ENCODE data around the gene DBF4B.

Gene DBF4B, protein sequence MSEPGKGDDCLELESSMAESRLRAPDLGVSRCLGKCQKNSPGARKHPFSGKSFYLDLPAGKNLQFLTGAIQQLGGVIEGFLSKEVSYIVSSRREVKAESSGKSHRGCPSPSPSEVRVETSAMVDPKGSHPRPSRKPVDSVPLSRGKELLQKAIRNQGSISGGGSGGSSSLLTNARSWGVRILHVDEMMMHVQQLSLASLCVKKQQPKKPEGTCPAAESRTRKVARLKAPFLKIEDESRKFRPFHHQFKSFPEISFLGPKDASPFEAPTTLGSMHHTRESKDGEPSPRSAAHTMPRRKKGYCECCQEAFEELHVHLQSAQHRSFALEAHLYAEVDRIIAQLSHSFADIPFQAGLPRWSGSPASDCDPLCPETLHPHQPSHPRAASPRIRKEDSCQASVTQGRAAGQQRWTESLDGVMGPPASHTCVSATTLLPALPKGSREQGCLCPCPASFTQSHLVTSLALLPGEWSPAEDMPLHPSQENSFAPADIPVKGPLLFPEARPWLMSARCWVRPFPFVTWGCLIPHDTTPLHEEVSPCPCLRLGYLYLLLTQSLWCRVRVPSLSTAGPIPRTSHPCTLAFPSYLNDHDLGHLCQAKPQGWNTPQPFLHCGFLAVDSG

DNA sequence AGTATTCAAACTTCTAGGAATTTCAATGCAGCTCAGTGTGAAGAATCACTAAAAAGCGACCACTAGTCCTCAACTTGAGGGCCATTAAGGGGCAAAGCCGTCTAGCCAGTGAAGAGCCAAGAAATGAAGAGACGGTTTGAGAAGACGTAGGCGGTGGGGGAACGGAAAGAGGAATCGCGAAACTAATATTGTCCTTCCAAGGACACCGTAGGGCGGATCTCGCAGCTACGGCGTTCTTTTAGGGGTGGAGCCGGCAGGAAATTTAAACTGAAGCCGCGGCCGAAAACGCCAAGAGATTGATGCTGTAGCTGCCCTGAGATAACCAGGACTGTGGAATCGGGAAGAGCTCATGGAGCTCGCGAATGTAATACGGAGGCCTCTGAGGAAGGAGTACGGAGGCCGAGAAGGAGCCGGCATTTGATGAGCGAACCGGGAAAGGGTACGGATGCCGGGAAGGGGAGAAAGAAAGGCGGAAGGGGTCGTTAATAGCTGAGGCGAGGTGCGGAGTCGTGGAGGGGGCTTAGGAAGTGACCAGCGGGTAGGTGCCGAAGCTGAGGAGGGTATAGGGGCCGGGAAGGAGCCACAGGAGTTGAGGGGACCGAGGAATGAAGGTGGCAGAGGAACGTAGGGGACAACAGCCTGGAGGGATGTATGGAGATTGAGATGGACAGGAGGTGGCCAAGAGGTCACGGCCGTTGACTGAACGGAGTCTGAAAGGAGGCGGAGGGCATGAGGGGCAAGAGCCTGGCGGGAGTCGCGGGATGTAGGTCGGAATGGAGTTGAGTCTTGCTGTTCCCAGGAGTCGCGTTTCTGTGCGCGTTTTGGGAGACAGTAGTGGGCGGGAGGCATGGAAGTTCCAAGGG, at the start of gene DBF4B:
Gene DBF4B, plus strand, starts transcription at position 265 of the 863 bp plus-strand sequence. Its CDS starts 156 bp downstream, at position 421.
- Histone ChIP-seq H3K4me3 (ENCODE audit: low read depth, low read length) (peak within 1 kb of the TSS; percentile 93), H3K36me3 (ENCODE audit: control insufficient read depth, insufficient read depth, low read length) (no peaks in the 10 kb centered on the region), H3K9ac (peak within 1 kb of the TSS; percentile 38), H3K4me1 (peaks cover 7% of the 10 kb centered on the region), H3K4me2 (ENCODE audit: low read length) (peak within 1 kb of the TSS; percentile 89), H3K27me3 (ENCODE audit: control insufficient read depth, insufficient read depth, low read length) (no peaks in the 10 kb centered on the region), H3K27ac (peak within 1 kb of the TSS; percentile 79), H2AFZ (peak within 1 kb of the TSS; percentile 88), H3K9me3 (ENCODE audit: control insufficient read depth, low read length) (no peaks in the 10 kb centered on the region), H3K79me2 (no peaks in the 10 kb centered on the region)
- TF ChIP-seq, protein P1, sequence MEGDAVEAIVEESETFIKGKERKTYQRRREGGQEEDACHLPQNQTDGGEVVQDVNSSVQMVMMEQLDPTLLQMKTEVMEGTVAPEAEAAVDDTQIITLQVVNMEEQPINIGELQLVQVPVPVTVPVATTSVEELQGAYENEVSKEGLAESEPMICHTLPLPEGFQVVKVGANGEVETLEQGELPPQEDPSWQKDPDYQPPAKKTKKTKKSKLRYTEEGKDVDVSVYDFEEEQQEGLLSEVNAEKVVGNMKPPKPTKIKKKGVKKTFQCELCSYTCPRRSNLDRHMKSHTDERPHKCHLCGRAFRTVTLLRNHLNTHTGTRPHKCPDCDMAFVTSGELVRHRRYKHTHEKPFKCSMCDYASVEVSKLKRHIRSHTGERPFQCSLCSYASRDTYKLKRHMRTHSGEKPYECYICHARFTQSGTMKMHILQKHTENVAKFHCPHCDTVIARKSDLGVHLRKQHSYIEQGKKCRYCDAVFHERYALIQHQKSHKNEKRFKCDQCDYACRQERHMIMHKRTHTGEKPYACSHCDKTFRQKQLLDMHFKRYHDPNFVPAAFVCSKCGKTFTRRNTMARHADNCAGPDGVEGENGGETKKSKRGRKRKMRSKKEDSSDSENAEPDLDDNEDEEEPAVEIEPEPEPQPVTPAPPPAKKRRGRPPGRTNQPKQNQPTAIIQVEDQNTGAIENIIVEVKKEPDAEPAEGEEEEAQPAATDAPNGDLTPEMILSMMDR (IDR thresholded peaks at IDR 0.05) = no peak

DNA sequence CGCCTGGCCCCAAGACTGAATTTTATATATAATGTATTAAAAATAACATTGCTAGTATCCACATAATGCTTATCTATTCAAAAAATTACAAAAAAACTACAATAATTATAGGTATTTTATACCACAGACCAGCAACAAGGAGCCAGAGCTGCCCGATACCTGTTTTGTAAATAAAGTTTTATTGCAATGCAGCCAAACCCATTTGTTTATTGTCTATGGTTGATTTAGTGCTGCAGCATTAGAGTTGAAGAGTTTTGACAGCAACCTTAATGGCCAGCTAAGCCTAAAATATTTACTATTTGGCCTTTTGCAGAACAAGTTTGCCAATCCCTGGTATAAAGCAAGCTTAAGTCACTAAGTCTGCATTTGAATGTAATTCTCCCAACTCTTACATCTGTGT, 46.6 kb upstream of the DBF4B start:
- H3K4me1 ChIP-seq = no peaks in the 10 kb centered on the region
- H3K36me3 ChIP-seq (ENCODE audit: control insufficient read depth, insufficient read depth, low read length) = no peaks in the 10 kb centered on the region
- H2AFZ ChIP-seq = no peak overlapping the region
- TF ChIP-seq, protein P1 (IDR thresholded peaks at IDR 0.05) = no peak
- H3K4me3 ChIP-seq (ENCODE audit: low read depth, low read length) = no peak overlapping the region
- H3K79me2 ChIP-seq = no peaks in the 10 kb centered on the region
- peaks cover 3% of the 10 kb centered on the region for H3K27me3 ChIP-seq (ENCODE audit: control insufficient read depth, insufficient read depth, low read length)
- no peak overlapping the region for H3K4me2 ChIP-seq (ENCODE audit: low read length)
- no peaks in the 10 kb centered on the region for H3K9me3 ChIP-seq (ENCODE audit: control insufficient read depth, low read length)
- H3K27ac ChIP-seq = no peak overlapping the region
- H3K9ac ChIP-seq = no peak overlapping the region

DNA sequence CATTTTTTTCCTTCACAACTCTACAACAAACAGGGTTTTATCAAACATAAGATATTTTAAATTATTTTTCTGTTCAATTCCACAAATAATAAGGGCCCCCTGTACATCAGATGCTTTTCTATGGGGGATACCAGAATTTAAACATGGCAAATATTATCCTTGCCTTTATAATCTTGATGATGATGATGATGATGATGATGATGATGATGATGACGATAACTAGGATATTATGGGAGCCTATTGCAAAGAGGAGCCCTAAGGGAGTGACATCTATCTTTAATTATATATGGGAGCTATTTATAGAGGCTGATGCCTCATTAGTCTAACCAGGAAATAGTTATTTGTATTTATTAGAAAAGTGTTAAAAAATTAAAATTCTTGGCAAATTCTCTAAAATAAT, 45.4 kb upstream of the DBF4B start:
- Histone ChIP-seq H3K36me3 (ENCODE audit: control insufficient read depth, insufficient read depth, low read length) (no peaks in the 10 kb centered on the region), H3K27me3 (ENCODE audit: control insufficient read depth, insufficient read depth, low read length) (no peaks in the 10 kb centered on the region), H3K4me3 (ENCODE audit: low read depth, low read length) (no peak overlapping the region), H3K79me2 (no peaks in the 10 kb centered on the region), H3K4me2 (ENCODE audit: low read length) (no peak overlapping the region), H3K27ac (no peak overlapping the region), H3K9ac (no peak overlapping the region), H3K9me3 (ENCODE audit: control insufficient read depth, low read length) (no peaks in the 10 kb centered on the region), H2AFZ (no peak overlapping the region), H3K4me1 (no peaks in the 10 kb centered on the region)
- TF ChIP-seq, protein P1 (IDR thresholded peaks at IDR 0.05) = no peak

DNA sequence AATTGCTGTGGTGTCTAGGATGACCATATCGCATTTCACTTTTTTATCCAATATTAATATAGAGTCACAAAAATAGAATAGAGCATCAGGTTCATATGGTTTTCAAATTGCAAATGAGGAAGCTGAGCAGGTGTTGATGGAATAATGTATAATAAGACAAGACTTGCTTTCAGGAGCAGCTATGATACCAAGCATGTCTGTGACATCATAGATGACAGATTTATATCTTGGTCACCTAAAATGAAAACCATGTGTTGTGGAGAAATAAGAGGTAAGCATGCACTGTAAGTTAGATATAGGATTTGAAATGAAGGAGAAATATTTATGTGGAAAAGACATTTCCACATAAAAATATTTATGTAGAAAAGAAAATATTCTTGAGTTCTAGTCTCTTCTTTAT, 43.6 kb upstream of the DBF4B start:
- no peak overlapping the region for H2AFZ ChIP-seq
- no peaks in the 10 kb centered on the region for H3K36me3 ChIP-seq (ENCODE audit: control insufficient read depth, insufficient read depth, low read length)
- H3K4me1 ChIP-seq = no peaks in the 10 kb centered on the region
- no peak overlapping the region for H3K4me3 ChIP-seq (ENCODE audit: low read depth, low read length)
- H3K27me3 ChIP-seq (ENCODE audit: control insufficient read depth, insufficient read depth, low read length) = no peaks in the 10 kb centered on the region
- no peak overlapping the region for H3K27ac ChIP-seq
- H3K9me3 ChIP-seq (ENCODE audit: control insufficient read depth, low read length) = no peaks in the 10 kb centered on the region
- no peak overlapping the region for H3K4me2 ChIP-seq (ENCODE audit: low read length)
- no peak overlapping the region for H3K9ac ChIP-seq
- H3K79me2 ChIP-seq = no peaks in the 10 kb centered on the region
- TF ChIP-seq, protein P1 (IDR thresholded peaks at IDR 0.05) = no peak
